GM10266 (cell line): Measurements from ENCODE around the gene PLEKHG3.

Experiments
- DNase-seq: peaks from one replicate; pipeline ENCODE4 v3.0.0; 2012; ENCODE audit errors: extremely low spot score
- CTCF ChIP-seq: IDR thresholded peaks from 2 replicates; pipeline ENCODE4 v1.5.1; 2012; ENCODE audit warnings: mild to moderate bottlenecking, low read depth; ENCODE audit not compliant: control insufficient read depth, insufficient read depth; ENCODE audit errors: missing control alignments

The PLEKHG3 gene

GRCh38 chr14:64722842-64723447, 18.7 kb downstream of the PLEKHG3 start:
- no peak for TF ChIP-seq CTCF
- DNase-seq: no peak

GRCh38 chr14:64723691-64724577, 19.7 kb downstream of the PLEKHG3 start:
- no peak for TF ChIP-seq CTCF
- DNase-seq: no peak

GRCh38 chr14:64724578-64724930, 20.3 kb downstream of the PLEKHG3 start:
- no peak for DNase-seq
- TF ChIP-seq CTCF: no peak

GRCh38 chr14:64725261-64725815, 21.1 kb downstream of the PLEKHG3 start:
- no peak for TF ChIP-seq CTCF
- DNase-seq: no peak

GRCh38 chr14:64725879-64726584, 21.8 kb downstream of the PLEKHG3 start:
- no peak for DNase-seq
- no peak for TF ChIP-seq CTCF

- no peak for TF ChIP-seq CTCF
- DNase-seq: no peak
Measured at GRCh38 chr14:64726585-64726890, 22.3 kb downstream of the PLEKHG3 start.
